Esophagus muscularis mucosa (tissue), 3 donors: ENCODE data around the gene ANKRD65.
"Not testable (repeated sequence)": the region's sequence is repeated elsewhere in the genome, so short reads cannot be mapped to it uniquely, and the experiment has no call there.

ENCODE experiments used
- POLR2A ChIP-seq: fragments of 450-650 bp; IDR thresholded peaks from one replicate; pipeline ENCODE4 v1.6.1; 2017; ENCODE audit warnings: antibody characterized with exemption, moderate library complexity, mild to moderate bottlenecking, low read depth
- TF ChIP-seq, protein P1 (sequence below), 3 experiments: fragments of 200-600 bp in 2 of 3; fragments of 450-650 bp in 1 of 3; sonication (generic) in 2 of 3; IDR thresholded peaks; one replicate each; pipeline ENCODE4 v1.5.1; 2017 to 2019; ENCODE audit warnings: antibody characterized with exemption in 3 of 3, mild to moderate bottlenecking in 2 of 3, moderate library complexity in 1 of 3

DNA sequence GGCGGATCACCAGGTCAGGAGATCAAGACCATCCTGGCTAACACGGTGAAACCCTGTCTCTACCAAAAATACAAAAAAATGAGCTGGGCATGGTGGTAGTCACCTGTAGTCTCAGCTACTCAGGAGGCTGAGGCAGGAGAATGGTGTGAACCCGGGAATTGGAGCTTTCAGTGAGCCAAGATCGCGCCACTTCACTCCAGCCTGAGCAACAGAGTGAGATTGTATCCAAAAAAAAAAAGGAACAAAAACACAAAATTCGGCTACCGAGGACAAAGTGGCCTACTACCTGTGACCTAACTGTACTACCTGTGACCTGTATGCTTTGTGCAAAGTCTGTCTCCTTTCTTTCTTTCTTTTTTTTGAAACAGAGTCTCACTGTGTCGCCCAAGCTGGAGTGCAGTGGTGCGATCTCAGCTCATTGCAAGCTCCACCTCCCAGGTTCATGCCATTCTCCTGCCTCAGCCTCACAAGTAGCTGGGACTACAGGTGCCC lies 18.1 kb downstream of the ANKRD65 start:
- TF ChIP-seq, protein P1, sequence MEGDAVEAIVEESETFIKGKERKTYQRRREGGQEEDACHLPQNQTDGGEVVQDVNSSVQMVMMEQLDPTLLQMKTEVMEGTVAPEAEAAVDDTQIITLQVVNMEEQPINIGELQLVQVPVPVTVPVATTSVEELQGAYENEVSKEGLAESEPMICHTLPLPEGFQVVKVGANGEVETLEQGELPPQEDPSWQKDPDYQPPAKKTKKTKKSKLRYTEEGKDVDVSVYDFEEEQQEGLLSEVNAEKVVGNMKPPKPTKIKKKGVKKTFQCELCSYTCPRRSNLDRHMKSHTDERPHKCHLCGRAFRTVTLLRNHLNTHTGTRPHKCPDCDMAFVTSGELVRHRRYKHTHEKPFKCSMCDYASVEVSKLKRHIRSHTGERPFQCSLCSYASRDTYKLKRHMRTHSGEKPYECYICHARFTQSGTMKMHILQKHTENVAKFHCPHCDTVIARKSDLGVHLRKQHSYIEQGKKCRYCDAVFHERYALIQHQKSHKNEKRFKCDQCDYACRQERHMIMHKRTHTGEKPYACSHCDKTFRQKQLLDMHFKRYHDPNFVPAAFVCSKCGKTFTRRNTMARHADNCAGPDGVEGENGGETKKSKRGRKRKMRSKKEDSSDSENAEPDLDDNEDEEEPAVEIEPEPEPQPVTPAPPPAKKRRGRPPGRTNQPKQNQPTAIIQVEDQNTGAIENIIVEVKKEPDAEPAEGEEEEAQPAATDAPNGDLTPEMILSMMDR (IDR thresholded peaks at IDR 0.05), result not testable (repeated sequence)
- TF ChIP-seq POLR2A, result not testable (repeated sequence)
